SK-N-SH treated with all-trans-retinoic acid at 6 μM for 48 hours (cell line): ENCODE data around the gene DHRS13.
"Not testable (repeated sequence)": the region's sequence is repeated elsewhere in the genome, so short reads cannot be mapped to it uniquely, and the experiment has no call there.

Source experiments
- ATAC-seq: fragments of 200-7000 bp; cut with Tn5 transposase; 3 replicates; pipeline ENCODE4 v1.9.1; 2020; ENCODE audit warnings: mild to moderate bottlenecking, moderate library complexity
- CREB5 ChIP-seq: fragments of 250-450 bp; sonication (Bioruptor Pico); IDR thresholded peaks from 2 replicates; pipeline ENCODE4 v1.5.1; 2020; ENCODE audit warnings: low read depth, mild to moderate bottlenecking, moderate library complexity
- CSDC2 ChIP-seq: fragments of 250-450 bp; sonication (Bioruptor Pico); IDR thresholded peaks from 2 replicates; pipeline ENCODE4 v1.5.0; 2020; ENCODE audit warnings: mild to moderate bottlenecking, moderate library complexity
- CSRNP3 ChIP-seq: fragments of 250-450 bp; sonication (Bioruptor Pico); IDR thresholded peaks from 2 replicates; pipeline ENCODE4 v1.5.1; 2021; ENCODE audit warnings: mild to moderate bottlenecking, moderate library complexity
- ESRRG ChIP-seq: fragments of 250-450 bp; sonication (Bioruptor Pico); IDR thresholded peaks from 2 replicates; pipeline ENCODE4 v1.6.1; 2021; ENCODE audit warnings: mild to moderate bottlenecking
- ISL1 ChIP-seq: fragments of 250-450 bp; sonication (Bioruptor Pico); IDR thresholded peaks from 2 replicates; pipeline ENCODE4 v2.1.2; 2022; ENCODE audit warnings: mild to moderate bottlenecking, moderate library complexity
- OSR1 ChIP-seq: fragments of 250-450 bp; sonication (Bioruptor Pico); IDR thresholded peaks from 2 replicates; pipeline ENCODE4 v1.8.0; 2022; ENCODE audit warnings: moderate library complexity, mild to moderate bottlenecking, inconsistent platforms
- PATZ1 ChIP-seq: fragments of 250-450 bp; sonication (Bioruptor Pico); IDR thresholded peaks from 2 replicates; pipeline ENCODE4 v1.8.0; 2020; ENCODE audit warnings: mild to moderate bottlenecking, moderate library complexity, borderline replicate concordance
- POU6F1 ChIP-seq: fragments of 250-450 bp; sonication (Bioruptor Pico); IDR thresholded peaks from 2 replicates; pipeline ENCODE4 v1.8.0; 2021; ENCODE audit warnings: low read depth, mild to moderate bottlenecking, moderate library complexity, borderline replicate concordance
- RARB ChIP-seq: fragments of 250-450 bp; sonication (Bioruptor Pico); IDR thresholded peaks from 2 replicates; pipeline ENCODE4 v1.8.0; 2021; ENCODE audit warnings: mild to moderate bottlenecking, moderate library complexity
- SNAI2 ChIP-seq: fragments of 250-450 bp; sonication (Bioruptor Pico); IDR thresholded peaks from 2 replicates; pipeline ENCODE4 v1.5.0; 2020; ENCODE audit warnings: mild to moderate bottlenecking, moderate library complexity
- TOX ChIP-seq: fragments of 250-450 bp; sonication (Bioruptor Pico); IDR thresholded peaks from 2 replicates; pipeline ENCODE4 v1.8.0; 2021; ENCODE audit warnings: mild to moderate bottlenecking, moderate library complexity, borderline replicate concordance
- TSHZ2 ChIP-seq: fragments of 250-450 bp; sonication (Bioruptor Pico); IDR thresholded peaks from 2 replicates; pipeline ENCODE4 v1.5.0; 2020; ENCODE audit warnings: mild to moderate bottlenecking, moderate library complexity
- ZC3H10 ChIP-seq: fragments of 250-450 bp; sonication (Bioruptor Pico); IDR thresholded peaks from 2 replicates; pipeline ENCODE4 v1.5.1; 2021; ENCODE audit warnings: mild to moderate bottlenecking, moderate library complexity
- ZFP3 ChIP-seq: fragments of 250-450 bp; sonication (Bioruptor Pico); IDR thresholded peaks from 2 replicates; pipeline ENCODE4 v1.5.0; 2020; ENCODE audit warnings: mild to moderate bottlenecking, moderate library complexity
- ZFP30 ChIP-seq: fragments of 450-650 bp; formaldehyde crosslinking; IDR thresholded peaks from 2 replicates; pipeline ENCODE4 v1.5.0; 2022; ENCODE audit warnings: mild to moderate bottlenecking, moderate library complexity
- ZNF565 ChIP-seq: fragments of 450-650 bp; formaldehyde crosslinking; conservative IDR thresholded peaks from 2 replicates; pipeline ENCODE4 v1.5.0; 2020; ENCODE audit warnings: low read depth, mild to moderate bottlenecking, moderate library complexity
- ZNF70 ChIP-seq: fragments of 450-650 bp; formaldehyde crosslinking; IDR thresholded peaks from 2 replicates; pipeline ENCODE4 v1.5.0; 2020; ENCODE audit warnings: mild to moderate bottlenecking, moderate library complexity
- ZNF8 ChIP-seq: fragments of 450-650 bp; formaldehyde crosslinking; IDR thresholded peaks from 2 replicates; pipeline ENCODE4 v1.5.0; 2020; ENCODE audit warnings: mild to moderate bottlenecking, moderate library complexity

The DHRS13 gene

GRCh38 chr17:28938552-28938951 is 35.7 kb upstream of the DHRS13 start:
- TF ChIP-seq ZNF70 (no peak), OSR1 (no peak)
- no peak for ATAC-seq

- TF ChIP-seq CSDC2: no peak
- TF ChIP-seq ZNF70: no peak
- TF ChIP-seq TOX (CRISPR knock-in tag): no peak
- TF ChIP-seq ZNF565 (CRISPR knock-in tag): no peak
- TF ChIP-seq ZFP3 (CRISPR knock-in tag): no peak
- TF ChIP-seq, all 23 proteins: peak for 0
- no peak for ATAC-seq
Measured at GRCh38 chr17:28937044-28937729, 34.3 kb upstream of the DHRS13 start.

- TF ChIP-seq ISL1 (CRISPR knock-in tag): no peak
- TF ChIP-seq PATZ1: no peak
- no peak for TF ChIP-seq ZNF565 (CRISPR knock-in tag)
- no peak for TF ChIP-seq CREB5 (CRISPR knock-in tag)
- TF ChIP-seq TSHZ2 (CRISPR knock-in tag): no peak
- TF ChIP-seq TOX (CRISPR knock-in tag): no peak
- TF ChIP-seq ZFP3 (CRISPR knock-in tag): no peak
- no peak for TF ChIP-seq SNAI2 (CRISPR knock-in tag)
- TF ChIP-seq POU6F1 (CRISPR knock-in tag): no peak
- TF ChIP-seq ZFP30 (CRISPR knock-in tag): no peak
- no peak for TF ChIP-seq RARB
- TF ChIP-seq ZNF8 (CRISPR knock-in tag): no peak
- TF ChIP-seq ZC3H10 (CRISPR knock-in tag): no peak
- TF ChIP-seq CSRNP3 (CRISPR knock-in tag): no peak
- no peak for TF ChIP-seq ESRRG (CRISPR knock-in tag)
- no peak for ATAC-seq
Measured at GRCh38 chr17:28935744-28936460, 33.0 kb upstream of the DHRS13 start.

GRCh38 chr17:28934508-28934907 is 31.6 kb upstream of the DHRS13 start:
- ATAC-seq: not testable (repeated sequence)
